GM21737 (cell line): ENCODE data around the gene HECW1.
"Not testable (repeated sequence)": the region's sequence is repeated elsewhere in the genome, so short reads cannot be mapped to it uniquely, and the experiment has no call there.

Experiments
- ATAC-seq: cut with Tn5 transposase; IDR thresholded peaks from one replicate; pipeline ENCODE4 v1.9.1; 2021; ENCODE audit warnings: mild to moderate bottlenecking, moderate library complexity; ENCODE audit not compliant: unreplicated experiment

The HECW1 gene

DNA sequence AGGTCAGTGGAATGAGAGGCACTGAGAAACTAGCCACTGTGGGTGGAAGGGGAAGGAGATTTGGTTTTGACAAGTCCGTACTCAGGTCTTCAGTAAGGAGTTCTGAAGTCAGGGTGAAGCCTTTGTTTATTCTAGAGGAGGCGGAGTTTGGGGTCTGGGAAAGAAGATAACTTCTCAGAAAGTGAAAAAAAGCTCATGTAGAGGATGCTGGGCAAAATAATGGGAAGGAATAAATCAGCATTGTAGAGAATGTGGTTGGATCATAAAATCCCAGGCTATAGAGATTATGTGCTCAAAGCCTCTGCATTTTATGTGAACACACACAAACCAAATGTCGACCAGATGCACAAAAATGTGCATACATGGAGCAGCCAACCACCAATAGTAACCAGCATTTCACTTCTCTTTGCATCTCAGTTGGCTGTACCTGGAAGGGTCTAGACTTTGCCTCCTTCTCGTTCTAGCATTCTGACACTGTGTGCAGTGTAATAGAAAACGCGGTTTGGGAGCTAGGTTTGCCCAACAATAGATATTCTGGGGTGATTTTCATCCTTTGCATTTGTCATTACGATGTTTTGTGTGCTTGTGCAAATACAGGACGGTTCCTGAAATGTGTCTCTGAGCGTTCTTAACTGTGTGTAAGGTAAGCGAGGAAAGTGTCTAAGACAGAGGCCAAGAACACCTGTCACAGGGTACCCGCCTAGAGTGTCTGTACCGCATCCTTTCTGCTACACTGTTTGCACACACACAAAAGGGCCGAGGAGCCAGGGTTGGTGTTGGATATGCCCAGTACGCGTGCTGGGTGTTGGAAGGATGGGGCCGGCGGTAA, 603 bp upstream of the HECW1 start:
- ATAC-seq, result no peak

DNA sequence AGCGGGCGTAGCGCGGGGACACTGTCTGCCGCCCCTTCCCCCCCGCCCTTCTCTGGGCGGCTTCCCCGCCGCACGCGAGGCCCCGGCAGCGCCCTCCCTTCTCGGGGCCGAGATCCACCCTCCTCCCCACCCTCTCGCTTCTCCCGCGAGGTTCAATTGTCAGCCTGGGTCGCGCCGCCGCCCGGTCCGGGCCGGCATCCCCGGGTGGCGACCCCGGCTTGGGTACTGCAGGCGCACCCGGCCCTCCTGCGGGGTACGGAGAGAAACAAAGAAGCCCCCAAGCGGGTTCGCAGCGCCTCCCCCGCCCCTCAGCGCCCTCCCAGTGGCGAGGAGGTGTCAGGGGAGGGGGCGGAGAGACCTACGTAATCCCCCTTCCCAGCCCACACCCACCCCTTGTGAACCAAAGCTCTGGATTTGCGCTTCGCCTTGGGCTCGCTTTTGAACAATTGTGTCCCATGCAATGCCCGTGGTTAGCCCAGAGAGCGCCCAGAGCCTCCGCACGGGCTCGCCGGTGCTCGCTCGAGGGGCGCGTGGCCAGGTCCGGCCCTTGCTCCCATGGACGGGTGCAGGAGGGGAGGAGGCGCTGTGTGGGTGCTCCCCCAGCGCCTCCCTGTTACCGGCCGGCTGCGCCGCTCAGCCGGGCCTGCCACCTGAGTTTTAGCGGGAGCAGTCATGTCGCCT, 634 bp downstream of the HECW1 start:
- no peak for ATAC-seq

DNA sequence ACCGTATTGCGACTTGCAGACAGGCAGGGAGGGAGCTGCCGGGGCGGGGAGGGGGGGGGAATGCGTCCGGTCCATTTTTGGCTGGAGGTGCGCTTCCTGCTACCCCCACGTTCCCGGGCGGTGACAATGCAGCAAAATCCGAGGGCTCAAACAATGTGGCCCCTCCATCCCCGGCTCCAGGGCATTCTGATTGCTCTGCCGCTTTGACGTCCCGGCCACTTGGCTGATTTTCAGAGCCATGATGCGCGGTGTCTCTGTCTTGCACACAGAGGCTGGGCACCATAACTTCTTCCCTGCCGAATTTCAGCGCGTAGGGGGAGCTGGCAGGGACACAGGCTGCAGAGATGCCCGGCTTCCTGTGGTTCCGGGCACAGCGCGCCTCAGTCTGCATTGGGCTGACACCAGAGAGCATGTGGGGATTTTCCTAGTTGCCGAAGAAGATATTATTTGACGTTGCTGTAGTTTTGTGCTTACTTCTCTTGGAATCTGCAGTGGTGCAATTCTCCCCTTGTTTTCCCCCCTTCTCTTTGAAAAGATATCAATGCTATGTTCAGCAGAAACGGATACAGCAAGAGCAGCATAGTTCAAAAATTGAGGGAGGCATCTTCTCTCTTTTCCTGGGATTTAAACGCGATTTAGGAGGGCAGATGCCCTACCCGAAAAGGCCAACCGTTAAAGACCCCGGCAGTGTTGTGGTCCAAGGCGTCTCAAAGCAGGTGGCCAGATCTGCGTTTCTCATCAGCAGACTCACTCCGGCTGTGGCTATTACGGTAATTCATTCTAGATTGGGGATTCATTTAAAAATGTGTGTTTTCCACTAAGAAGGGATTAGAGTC, 1.4 kb downstream of the HECW1 start:
- ATAC-seq, result no peak

DNA sequence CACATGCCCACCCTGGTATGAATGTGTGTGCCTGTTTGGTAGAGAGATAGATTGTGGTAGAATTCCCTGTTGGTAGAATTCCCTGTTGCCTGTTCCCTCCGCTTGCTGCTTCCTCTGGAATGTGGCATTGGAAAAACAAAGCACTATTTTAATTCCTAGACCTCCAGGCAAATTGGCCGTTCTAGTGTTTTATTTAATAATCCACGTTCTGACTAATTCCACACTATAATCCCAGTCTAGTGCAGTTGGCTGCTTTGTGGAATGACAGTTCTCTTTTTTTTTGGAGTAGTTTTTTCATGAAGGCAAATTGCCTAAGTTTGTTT, 2.0 kb downstream of the HECW1 start:
- ATAC-seq, result no peak

DNA sequence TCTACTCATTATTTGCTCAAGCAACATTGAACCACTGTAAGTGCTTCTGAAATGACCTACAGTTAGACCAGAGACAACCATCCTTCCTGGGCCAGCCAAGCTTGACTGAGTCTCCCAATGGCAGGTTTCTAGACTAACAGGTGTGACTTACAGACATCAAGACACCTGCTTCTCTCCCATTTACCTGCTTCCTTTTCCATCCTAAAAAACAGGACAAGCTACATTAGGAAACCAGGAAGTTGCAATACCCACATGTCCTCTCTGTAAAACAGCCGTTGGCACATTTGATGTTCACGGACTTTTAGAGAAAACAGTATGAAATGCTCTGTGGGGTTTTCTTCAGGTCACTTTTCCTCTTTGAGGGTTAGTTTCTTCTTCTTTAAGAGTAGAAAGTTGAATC, 4.0 kb downstream of the HECW1 start:
- no peak for ATAC-seq

DNA sequence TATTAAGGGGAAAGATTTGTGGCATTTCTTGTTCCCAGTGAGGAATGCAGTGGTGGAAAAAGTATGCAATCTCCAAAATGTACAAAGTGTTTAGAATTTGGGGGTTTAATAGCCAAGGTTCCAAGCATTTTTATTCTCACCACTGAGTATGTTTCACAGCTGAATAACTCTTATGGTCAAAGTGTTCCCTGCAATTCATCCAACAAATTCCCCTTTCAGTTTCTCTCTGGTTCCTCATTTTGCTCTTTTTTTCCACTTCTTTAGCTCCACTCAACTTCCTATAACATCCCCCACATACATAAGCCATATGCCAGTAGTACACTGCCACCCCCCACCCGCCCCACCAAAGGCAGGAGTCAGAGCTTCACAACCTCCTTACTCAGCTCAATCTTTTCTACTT, 4.6 kb downstream of the HECW1 start:
- no peak for ATAC-seq

DNA sequence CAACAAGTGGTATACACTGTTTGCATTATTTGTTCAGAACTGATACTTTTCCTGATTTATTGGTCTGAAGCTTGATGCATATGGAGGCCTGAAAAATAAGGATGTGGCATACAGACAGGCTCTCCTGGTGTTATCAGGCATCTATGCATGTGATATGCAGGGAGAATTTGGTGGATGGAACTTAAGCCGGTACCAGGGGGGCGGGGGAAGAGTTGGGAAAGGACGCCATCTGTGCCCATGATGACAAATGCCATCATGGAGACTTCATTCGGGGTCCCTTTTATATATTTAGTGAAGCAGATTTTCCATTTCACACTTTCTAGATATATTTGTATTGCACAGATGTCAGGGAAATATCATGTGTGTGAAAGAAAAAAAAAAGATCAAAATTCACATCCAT, 5.4 kb downstream of the HECW1 start:
- ATAC-seq, result no peak

DNA sequence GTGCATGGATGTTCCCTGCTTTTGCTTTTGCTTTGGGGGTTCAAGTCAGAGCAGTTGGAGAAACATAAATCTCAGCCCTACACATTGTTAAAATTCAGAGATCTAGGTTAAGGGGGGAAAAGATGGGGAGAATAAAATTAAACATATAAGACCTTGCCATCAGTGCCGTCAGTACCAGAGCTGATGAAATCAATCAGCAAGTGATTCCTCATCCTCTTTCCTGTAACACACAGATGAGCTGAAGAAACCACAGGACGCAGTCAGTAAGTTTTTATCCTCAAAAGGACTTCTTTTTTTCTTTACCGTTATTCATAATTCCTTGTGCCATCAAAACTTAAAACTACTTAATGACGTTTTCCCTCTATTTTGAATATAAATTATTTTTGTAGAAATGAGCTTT, 5.9 kb downstream of the HECW1 start:
- ATAC-seq, result no peak

DNA sequence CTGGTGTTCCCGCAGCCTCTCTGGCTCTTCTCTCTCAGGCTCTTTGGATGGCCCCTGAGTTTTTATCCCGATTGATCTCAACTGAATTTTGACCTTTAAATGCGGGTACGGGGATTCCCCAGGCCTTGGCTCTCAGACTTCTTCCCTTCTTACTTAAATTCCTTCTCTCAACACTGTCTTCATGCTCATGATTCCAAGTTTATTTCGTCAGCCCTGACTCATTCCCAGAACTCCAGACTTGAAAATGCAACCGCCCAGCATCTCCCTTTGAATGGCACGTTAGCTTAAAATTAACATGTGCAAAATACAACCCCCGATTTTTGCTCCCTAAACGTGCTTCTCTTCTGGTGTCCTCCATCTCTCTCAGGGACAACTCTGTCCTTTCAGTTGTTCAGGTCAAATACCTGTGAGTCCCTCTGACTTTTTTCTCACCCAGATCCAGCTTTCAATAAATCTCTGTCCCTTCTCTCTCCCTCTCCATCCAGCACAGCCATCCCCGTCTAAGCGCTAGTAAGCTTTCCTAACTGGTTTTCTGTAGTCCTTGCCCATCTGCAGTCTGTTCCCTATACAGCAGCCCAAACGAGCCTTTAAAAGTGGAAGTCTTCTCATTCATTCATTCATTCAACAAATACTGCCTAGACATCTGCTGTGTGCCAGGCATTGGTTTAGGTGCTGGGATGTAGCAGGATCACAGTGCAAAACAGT, 7.1 kb downstream of the HECW1 start:
- no peak for ATAC-seq

DNA sequence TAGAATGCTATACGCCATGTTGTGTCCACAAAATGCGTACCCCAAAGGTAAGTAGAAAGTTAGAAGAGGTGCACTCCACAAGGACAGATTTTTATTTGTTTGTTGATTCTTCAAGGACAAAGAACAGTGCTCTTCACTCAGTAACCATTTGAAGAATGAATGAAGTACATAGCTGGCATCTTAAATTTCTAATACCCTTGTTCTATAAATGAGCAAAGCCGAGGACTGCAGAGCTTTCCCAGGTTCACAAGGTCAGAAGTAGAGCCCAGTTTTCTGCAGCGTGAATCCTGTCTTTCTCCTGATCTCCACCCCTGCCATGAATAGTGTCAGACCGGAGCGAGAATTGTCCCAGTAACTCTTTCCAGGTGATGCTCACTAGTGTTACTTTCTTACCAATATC, 9.5 kb downstream of the HECW1 start:
- no peak for ATAC-seq

DNA sequence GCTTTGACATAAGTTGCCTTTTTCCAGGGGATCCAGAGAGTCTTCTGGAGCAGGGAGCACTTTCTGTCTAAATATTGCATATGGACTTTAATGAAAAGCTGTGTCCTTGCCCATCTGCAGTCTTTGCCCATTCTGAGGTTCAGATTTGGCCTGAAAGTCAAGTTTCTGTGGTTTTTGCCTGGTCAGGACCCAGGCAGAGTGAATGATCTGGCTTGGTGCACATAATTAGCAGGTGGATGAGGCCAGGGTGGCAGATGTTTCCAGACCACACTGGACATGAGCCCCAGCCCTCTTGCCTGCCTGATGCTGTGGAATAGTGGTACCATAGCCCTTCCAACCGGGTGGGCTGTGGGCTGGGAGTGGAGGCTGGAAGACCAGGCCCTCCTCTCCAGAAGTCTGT, 11.0 kb downstream of the HECW1 start:
- ATAC-seq, result no peak

DNA sequence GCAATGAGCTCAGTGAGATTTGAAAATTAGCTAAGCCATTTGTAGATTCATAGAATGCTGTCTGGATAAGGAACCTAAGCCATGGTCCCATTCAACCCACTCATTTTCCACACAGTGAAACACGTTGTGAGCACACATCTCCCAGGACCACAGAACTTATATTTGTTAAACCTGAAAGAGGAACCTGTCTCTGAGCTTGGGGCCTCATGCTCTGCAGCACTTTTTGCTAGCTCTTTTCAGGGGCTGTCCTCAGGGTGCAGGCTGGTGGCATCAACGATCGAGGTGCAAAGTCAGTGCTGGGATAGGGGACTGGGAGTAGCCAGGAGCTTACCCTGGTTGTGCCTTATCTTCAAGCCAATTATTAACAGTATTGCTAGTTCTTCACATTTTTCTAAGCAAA, 11.9 kb downstream of the HECW1 start:
- ATAC-seq, result no peak

DNA sequence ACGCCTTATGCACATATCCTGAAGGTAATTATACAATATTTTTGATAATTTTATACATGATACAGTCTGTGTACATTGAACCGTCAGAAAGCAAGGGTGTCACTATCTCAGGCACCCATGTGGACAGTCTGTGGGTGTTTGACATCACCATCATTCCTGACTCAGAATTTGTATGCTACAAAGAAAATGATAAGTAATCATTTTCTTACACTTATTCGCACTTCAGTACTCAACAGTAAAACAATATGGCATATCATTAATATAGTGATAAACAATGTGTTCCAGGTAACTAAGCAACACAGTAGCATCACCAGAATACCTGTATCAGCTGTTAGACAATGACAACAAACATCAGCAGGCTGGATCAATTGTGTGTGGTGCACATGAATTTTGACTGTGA, 17.9 kb downstream of the HECW1 start:
- ATAC-seq, result no peak

DNA sequence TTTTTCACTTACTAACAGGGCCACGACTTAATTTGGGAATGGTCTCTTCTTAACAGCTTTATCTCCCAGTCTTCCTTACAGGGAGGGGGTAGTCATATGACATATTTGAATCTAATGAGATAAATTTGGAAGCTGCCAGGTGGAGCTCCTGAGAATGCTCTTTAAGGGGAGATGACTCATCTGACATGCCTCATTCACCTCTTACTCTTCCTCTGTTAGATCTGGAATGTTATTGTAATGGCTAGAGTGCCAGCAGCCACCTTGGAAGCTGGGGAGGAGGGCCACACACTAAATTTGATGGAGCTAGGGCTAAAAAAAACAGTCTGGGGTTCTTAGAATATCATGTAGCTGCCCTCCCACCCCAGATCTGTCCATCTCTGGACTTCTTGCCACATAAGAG, 22.7 kb downstream of the HECW1 start:
- ATAC-seq, result no peak

DNA sequence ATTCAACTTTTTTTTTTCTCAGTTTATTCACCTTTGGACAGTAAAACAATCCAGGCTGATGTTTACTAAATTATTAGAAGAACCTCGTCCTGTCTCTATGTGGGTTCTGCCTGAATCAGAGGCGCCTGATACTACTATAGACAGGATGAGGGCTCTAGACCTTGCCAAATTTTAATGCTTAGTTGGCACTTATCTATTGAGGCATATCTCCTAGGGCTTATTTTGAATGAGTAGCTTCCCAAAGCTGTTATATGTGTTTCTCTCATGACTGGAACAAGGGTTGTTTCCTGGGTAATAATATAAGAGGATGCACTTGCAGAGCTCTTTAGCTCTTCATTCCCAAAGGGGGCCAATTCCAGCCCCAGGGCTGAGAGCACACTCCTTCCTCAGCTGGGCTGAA, 23.6 kb downstream of the HECW1 start:
- ATAC-seq, result no peak

DNA sequence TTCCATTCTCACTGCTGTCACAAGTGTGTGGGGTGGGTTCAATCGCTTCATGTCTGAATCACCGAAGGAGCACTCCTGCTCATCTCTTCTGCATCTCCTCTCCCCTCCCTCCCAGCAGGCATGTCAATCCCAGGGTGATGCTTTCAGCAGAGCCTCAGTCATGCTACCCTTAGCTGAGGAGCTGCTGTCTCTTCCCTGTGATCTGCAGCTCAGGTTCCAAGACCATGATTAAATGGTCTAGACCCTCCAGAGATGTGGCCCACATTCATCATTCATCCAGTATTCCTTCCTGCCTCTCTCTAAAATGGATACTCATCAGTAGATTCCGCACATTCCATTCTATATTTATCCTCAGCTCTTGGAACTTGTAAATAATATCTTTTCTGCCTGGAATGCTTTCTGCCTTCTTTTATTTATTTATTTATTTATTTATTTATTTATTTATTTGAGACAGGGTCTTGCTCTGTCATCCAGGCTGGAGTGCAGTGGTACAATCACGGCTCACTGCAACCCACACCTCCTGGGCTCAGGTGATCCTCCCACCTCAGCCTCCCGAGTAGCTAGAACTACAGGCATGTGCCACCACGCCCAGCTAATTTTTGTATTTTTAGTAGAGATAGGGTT, 24.8 kb downstream of the HECW1 start:
- not testable (repeated sequence) for ATAC-seq

DNA sequence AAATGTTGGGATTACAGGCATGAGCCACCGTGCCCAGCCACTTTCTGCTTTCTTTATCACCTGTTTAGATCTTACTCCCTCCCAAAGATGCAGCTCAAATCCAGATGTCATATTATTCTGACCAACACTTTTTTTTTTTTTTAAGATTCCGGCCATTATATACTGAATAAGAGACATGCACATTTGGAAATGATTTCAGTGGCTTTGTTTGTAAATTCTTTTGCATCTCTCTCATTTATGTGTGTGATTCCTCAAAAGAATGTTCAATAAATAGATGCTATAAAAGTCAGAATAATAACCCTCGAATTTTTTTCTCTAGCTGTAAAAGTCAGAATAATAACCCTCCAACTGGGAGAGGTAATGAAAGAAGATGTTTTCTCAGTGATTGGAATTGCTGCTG, 25.4 kb downstream of the HECW1 start:
- ATAC-seq, result no peak

DNA sequence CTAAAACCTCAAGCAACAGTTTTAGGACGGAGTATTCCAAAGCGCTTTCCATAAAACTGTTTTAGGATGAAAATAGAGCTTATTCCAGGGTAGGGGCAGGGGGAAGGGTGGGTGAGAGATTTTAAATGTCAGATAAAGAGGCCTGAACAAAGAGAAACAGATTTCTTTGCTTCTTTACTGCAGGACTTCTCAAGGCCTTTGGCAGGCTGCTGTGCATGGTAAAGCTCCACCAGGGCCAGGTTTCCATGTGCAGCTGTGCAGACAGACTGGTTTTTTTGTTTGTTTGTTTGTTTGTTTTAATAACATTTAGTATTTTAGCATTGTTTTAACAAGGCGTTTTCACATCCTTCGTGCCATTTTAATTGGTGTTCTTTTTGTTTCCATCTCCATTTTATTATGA, 26.3 kb downstream of the HECW1 start:
- ATAC-seq, result no peak

DNA sequence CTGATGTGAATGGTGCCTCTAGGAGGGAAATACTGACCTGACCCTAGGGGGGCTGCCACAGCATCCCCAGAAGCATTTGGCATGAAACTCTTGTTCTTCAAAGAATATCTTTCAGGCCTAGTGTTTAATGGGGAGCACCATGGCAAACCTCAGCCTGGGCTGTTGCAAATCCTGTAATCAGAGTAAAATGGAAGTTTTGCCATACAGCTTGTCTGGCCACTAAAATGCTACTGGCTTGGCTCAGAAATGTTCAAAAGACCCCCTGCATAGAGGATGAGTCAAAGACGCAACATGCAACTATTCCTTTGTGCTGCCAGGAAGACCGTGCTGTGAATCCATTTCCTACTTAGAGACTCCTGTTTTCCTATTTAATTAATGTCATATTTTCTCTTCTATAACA, 26.7 kb downstream of the HECW1 start:
- no peak for ATAC-seq

DNA sequence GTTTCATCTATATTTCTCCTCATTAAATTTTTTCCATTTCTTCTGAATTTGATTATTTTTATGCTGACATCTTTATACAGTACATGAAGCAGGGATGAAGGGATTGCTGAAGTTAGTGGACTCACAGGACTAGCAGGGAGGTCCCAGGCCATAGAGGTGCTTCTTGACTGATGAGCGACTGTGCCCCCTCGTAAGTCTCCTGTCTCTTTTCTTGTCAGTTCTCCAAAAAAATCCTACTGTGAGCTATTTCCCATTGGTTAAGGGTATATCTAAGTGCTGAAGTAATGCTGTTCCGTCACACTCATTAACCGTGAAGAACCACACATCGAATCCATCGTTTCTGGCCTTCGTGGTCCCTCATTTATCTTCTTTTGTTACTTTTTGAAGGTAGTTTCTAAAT, 27.7 kb downstream of the HECW1 start:
- ATAC-seq, result no peak

DNA sequence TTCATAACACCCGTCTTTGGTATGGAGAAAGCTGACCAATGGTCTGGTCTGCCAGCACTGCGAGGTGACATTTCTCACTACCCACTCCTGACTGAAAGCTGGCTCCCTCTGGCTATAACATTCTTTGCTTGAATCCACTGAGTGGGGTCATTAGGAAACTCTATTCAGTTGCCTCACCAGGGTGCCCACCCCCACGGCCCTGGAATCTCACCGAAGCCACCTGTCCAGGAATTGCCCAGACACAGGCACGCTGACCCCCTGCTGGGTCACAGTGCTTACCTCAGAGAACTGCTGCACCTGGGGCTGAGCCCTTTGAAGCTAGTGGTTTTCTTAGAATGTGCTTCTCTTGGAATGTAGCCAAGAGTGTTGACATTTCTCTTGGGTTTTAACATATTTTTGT, 28.6 kb downstream of the HECW1 start:
- no peak for ATAC-seq
